NCI-H748 treated with DMSO at 0.1 percent for 48 hours (cell line): ENCODE measurements around the gene PRKG1.
"Not testable (repeated sequence)": the region's sequence is repeated elsewhere in the genome, so short reads cannot be mapped to it uniquely, and the experiment has no call there.

Experiments
- DNase-seq: peaks from one replicate; lab custom pipeline; 2025; lab: John Stamatoyannopoulos, UW

The PRKG1 gene

GRCh38 chr10:52019077-52019555 is 944.8 kb downstream of the PRKG1 start:
- no peak for DNase-seq

- DNase-seq = no peak
Measured at GRCh38 chr10:52019656-52020055, 945.4 kb downstream of the PRKG1 start.

GRCh38 chr10:52020173-52020572 is 945.9 kb downstream of the PRKG1 start:
- no peak for DNase-seq

GRCh38 chr10:52020702-52021101 is 946.4 kb downstream of the PRKG1 start:
- DNase-seq = no peak

GRCh38 chr10:52027055-52027705 is 952.9 kb downstream of the PRKG1 start:
- DNase-seq = no peak

GRCh38 chr10:52028523-52028858 is 954.2 kb downstream of the PRKG1 start:
- no peak for DNase-seq

- no peak for DNase-seq
Measured at GRCh38 chr10:52029628-52030027, 955.3 kb downstream of the PRKG1 start.

- no peak for DNase-seq
Measured at GRCh38 chr10:52030051-52030790, 955.9 kb downstream of the PRKG1 start.

GRCh38 chr10:52030975-52031374 is 956.7 kb downstream of the PRKG1 start:
- DNase-seq = no peak

GRCh38 chr10:52031771-52032170 is 957.5 kb downstream of the PRKG1 start:
- no peak for DNase-seq

- no peak for DNase-seq
Measured at GRCh38 chr10:52032681-52033629, 958.7 kb downstream of the PRKG1 start.

GRCh38 chr10:52039002-52039793 is 964.9 kb downstream of the PRKG1 start:
- DNase-seq = not testable (repeated sequence)

GRCh38 chr10:52040486-52040885 is 966.2 kb downstream of the PRKG1 start:
- DNase-seq = no peak

GRCh38 chr10:52043811-52044210 is 969.5 kb downstream of the PRKG1 start:
- no peak for DNase-seq

- no peak for DNase-seq
Measured at GRCh38 chr10:52048051-52048450, 973.8 kb downstream of the PRKG1 start.

- DNase-seq = no peak
Measured at GRCh38 chr10:52050429-52051047, 976.3 kb downstream of the PRKG1 start.

- DNase-seq = no peak
Measured at GRCh38 chr10:52053497-52053896, 979.2 kb downstream of the PRKG1 start.

GRCh38 chr10:52056291-52056690 is 982.0 kb downstream of the PRKG1 start:
- DNase-seq = no peak

GRCh38 chr10:52059089-52059488 is 984.8 kb downstream of the PRKG1 start:
- DNase-seq = no peak

GRCh38 chr10:52063159-52063558 is 988.9 kb downstream of the PRKG1 start:
- no peak for DNase-seq
